GM23338 (cell line): ENCODE data around the gene UQCC5. TPM values are rescaled to one million over a fixed set of nuclear protein-coding genes. Genes with fewer than 3 reads are reported as not detected.
"Not testable (repeated sequence)": the region's sequence is repeated elsewhere in the genome, so short reads cannot be mapped to it uniquely, and the experiment has no call there.

Experiments used
- ATAC-seq: fragments of 200-7000 bp; cut with Tn5 transposase; 3 replicates; pipeline ENCODE4 v1.9.1; 2020
- DNase-seq: peaks from one replicate; pipeline ENCODE4 v3.0.0-alpha.2; 2015; ENCODE audit warnings: low spot score
- H2AFZ ChIP-seq: fragments of 200-600 bp; sonication (generic); 2 replicates; pipeline ENCODE4 v1.8.0; 2016; ENCODE audit warnings: antibody characterized with exemption, mild to moderate bottlenecking, moderate library complexity
- H3F3A ChIP-seq: fragments of 200-600 bp; sonication (generic); replicated peaks from 2 replicates; pipeline ENCODE4 v1.8.0; 2017; ENCODE audit warnings: antibody characterized with exemption, mixed run types, low read depth
- H3K27ac ChIP-seq: fragments of 200-600 bp; sonication (generic); 2 replicates; pipeline ENCODE4 v1.6.1; 2016; ENCODE audit warnings: low read depth
- H3K27me3 ChIP-seq: fragments of 200-600 bp; sonication (generic); 2 replicates; pipeline ENCODE4 v1.8.0; 2016; ENCODE audit warnings: mild to moderate bottlenecking, mixed run types, moderate library complexity; ENCODE audit not compliant: insufficient read depth
- H3K36me3 ChIP-seq: fragments of 200-600 bp; sonication (generic); 2 replicates; pipeline ENCODE4 v1.8.0; 2016; ENCODE audit warnings: mild to moderate bottlenecking; ENCODE audit not compliant: insufficient read depth
- H3K4me1 ChIP-seq: fragments of 200-600 bp; sonication (generic); 2 replicates; pipeline ENCODE4 v1.8.0; 2016; ENCODE audit warnings: mild to moderate bottlenecking, moderate library complexity; ENCODE audit not compliant: insufficient read depth
- H3K4me2 ChIP-seq: fragments of 200-600 bp; sonication (generic); 2 replicates; pipeline ENCODE4 v1.7.1; 2017; ENCODE audit warnings: mixed run types
- H3K4me3 ChIP-seq: fragments of 200-600 bp; sonication (generic); 2 replicates; pipeline ENCODE4 v1.6.1; 2016; ENCODE audit warnings: mixed run types
- H3K79me2 ChIP-seq: fragments of 200-600 bp; sonication (generic); replicated peaks from 2 replicates; pipeline ENCODE4 v1.8.0; 2017; ENCODE audit warnings: mild to moderate bottlenecking; ENCODE audit not compliant: insufficient read depth
- H3K9me2 ChIP-seq: fragments of 200-600 bp; sonication (generic); 2 replicates; pipeline ENCODE4 v1.8.0; 2017; ENCODE audit not compliant: insufficient read depth
- H4K20me1 ChIP-seq: fragments of 200-600 bp; sonication (generic); replicated peaks from 2 replicates; pipeline ENCODE4 v1.8.0; 2017; ENCODE audit warnings: mild to moderate bottlenecking; ENCODE audit not compliant: insufficient read depth
- H3K27ac Mint-ChIP-seq: 2 replicates; pipeline ENCODE4 v1.8.0; 2020; ENCODE audit warnings: inconsistent platforms, mild to moderate bottlenecking, moderate library complexity, mixed read lengths
- H3K27me3 Mint-ChIP-seq: 3 replicates; pipeline ENCODE4 v1.8.0; 2022; ENCODE audit warnings: low read depth, mild to moderate bottlenecking, moderate library complexity, mixed read lengths, inconsistent platforms; ENCODE audit not compliant: insufficient read depth, poor library complexity
- H3K36me3 Mint-ChIP-seq: 3 replicates; pipeline ENCODE4 v1.8.0; 2021; ENCODE audit warnings: low read depth, mild to moderate bottlenecking, inconsistent platforms, moderate library complexity, mixed read lengths
- H3K4me1 Mint-ChIP-seq: 3 replicates; pipeline ENCODE4 v1.8.0; 2020; ENCODE audit warnings: mild to moderate bottlenecking, inconsistent platforms, mixed read lengths
- H3K4me3 Mint-ChIP-seq: 3 replicates; pipeline ENCODE4 v1.8.0; 2021; ENCODE audit warnings: moderate library complexity, mild to moderate bottlenecking, inconsistent platforms, mixed read lengths
- H3K9me3 Mint-ChIP-seq: 3 replicates; pipeline ENCODE4 v1.8.0; 2020; ENCODE audit warnings: moderate library complexity, mild to moderate bottlenecking, inconsistent platforms, mixed read lengths
- ETS1 ChIP-seq: IDR thresholded peaks from 2 replicates; pipeline ENCODE4 v1.6.1; 2016; ENCODE audit warnings: antibody characterized with exemption
- EZH2 ChIP-seq: fragments of 200-600 bp; sonication (generic); IDR thresholded peaks from one replicate; pipeline ENCODE4 v1.8.0; 2017; ENCODE audit warnings: antibody characterized with exemption, mild to moderate bottlenecking, low read depth; ENCODE audit not compliant: unreplicated experiment
- EZH2phosphoT487 ChIP-seq: fragments of 200-600 bp; sonication (generic); IDR thresholded peaks from one replicate; pipeline ENCODE4 v1.8.1; 2018; ENCODE audit warnings: antibody characterized with exemption; ENCODE audit not compliant: unreplicated experiment
- JUNB ChIP-seq: IDR thresholded peaks from one replicate; pipeline ENCODE4 v1.6.1; 2016; ENCODE audit warnings: antibody characterized with exemption; ENCODE audit not compliant: unreplicated experiment
- POLR2AphosphoS5 ChIP-seq: IDR thresholded peaks from 2 replicates; pipeline ENCODE4 v1.6.1; 2016; ENCODE audit warnings: antibody characterized with exemption, low read depth
- REST ChIP-seq: IDR thresholded peaks from one replicate; pipeline ENCODE4 v1.6.1; 2018; ENCODE audit warnings: antibody characterized with exemption; ENCODE audit not compliant: unreplicated experiment
- ZNF114 ChIP-seq: fragments of 250-450 bp; sonication (Bioruptor Pico); IDR thresholded peaks from 2 replicates; pipeline ENCODE4 v1.5.0; 2020; ENCODE audit warnings: mild to moderate bottlenecking, moderate library complexity
- ZNF331 ChIP-seq: fragments of 250-450 bp; sonication (Bioruptor Pico); IDR thresholded peaks from 2 replicates; pipeline ENCODE4 v1.5.0; 2020; ENCODE audit warnings: low read depth, mild to moderate bottlenecking, moderate library complexity
- ZNF462 ChIP-seq: fragments of 250-450 bp; sonication (Bioruptor Pico); IDR thresholded peaks from 2 replicates; pipeline ENCODE4 v1.5.0; 2020; ENCODE audit warnings: mild to moderate bottlenecking, moderate library complexity
- polyA plus RNA-seq: library from polyadenylated mRNA; unstranded; fragments of >200 nt; fragmentation: Nextera tagmentation; extraction: Ambion mirVana; gene quantifications from 2 replicates; pipeline ENCODE4 v1.2.1, GENCODE V29; 2016
- total RNA-seq: library from RNA; depleted of rRNA; stranded (reverse); fragments of >200 nt; shearing (Covaris generic); gene quantifications from 2 replicates; pipeline ENCODE4 v1.2.3, GENCODE V29; 2014

Gene UQCC5
- total and polyA plus RNA-seq, 2 experiments from 2014 or later, result 2.6 to 156 TPM

- not testable (repeated sequence) for H3K27ac ChIP-seq, H3K4me3 Mint-ChIP-seq, H2AFZ ChIP-seq, H3K4me2 ChIP-seq, H3F3A ChIP-seq, H3K4me3 ChIP-seq, H3K9me2 ChIP-seq, ATAC-seq, DNase-seq, H4K20me1 ChIP-seq, H3K9me3 Mint-ChIP-seq, H3K27ac Mint-ChIP-seq, H3K4me1 ChIP-seq, H3K4me1 Mint-ChIP-seq, H3K27me3 ChIP-seq, H3K27me3 Mint-ChIP-seq
- Histone ChIP-seq H3K79me2 (peaks cover 18% of the 10 kb centered on the region), H3K36me3 (peaks cover 10% of the 10 kb centered on the region; the same call in 1 of the 2 replicates)
- H3K36me3 Mint-ChIP-seq, result peaks cover 53% of the 10 kb centered on the region
Measured at GRCh38 chr3:52526671-52527038, 9.8 kb upstream of the UQCC5 start.

GRCh38 chr3:52527039-52527731, 9.2 kb upstream of the UQCC5 start:
- Histone ChIP-seq H3K79me2 (peaks cover 23% of the 10 kb centered on the region), H3F3A (no peaks in the 10 kb centered on the region), H3K4me3 (no peak overlapping the region), H3K27me3 (no peaks in the 10 kb centered on the region), H3K4me1 (peaks cover 7% of the 10 kb centered on the region), H2AFZ (no peak overlapping the region), H4K20me1 (peaks cover 11% of the 10 kb centered on the region), H3K27ac (no peak overlapping the region), H3K36me3 (peaks cover 10% of the 10 kb centered on the region; the same call in 1 of the 2 replicates), H3K9me2 (no peaks in the 10 kb centered on the region), H3K4me2 (no peak overlapping the region)
- H3K4me1 Mint-ChIP-seq, result peaks cover 5% of the 10 kb centered on the region; the same call in 2 of the 3 replicates
- no peak overlapping the region for H3K4me3 Mint-ChIP-seq
- H3K36me3 Mint-ChIP-seq, result peaks cover 53% of the 10 kb centered on the region
- H3K9me3 Mint-ChIP-seq, result no peaks in the 10 kb centered on the region
- peaks cover 8% of the 10 kb centered on the region for H3K27me3 Mint-ChIP-seq
- ATAC-seq, result no peak
- no peak overlapping the region for H3K27ac Mint-ChIP-seq
- no peak for DNase-seq
- TF ChIP-seq POLR2AphosphoS5 (no peak), EZH2phosphoT487 (no peak), JUNB (no peak), ZNF331 (CRISPR knock-in tag) (no peak), EZH2 (no peak), ETS1 (no peak), REST (no peak), ZNF462 (CRISPR knock-in tag) (no peak), ZNF114 (CRISPR knock-in tag) (no peak)
